ENCODE results near the gene SCRN2. TPM values are rescaled to one million over a fixed set of nuclear protein-coding genes. Genes with fewer than 3 reads are reported as not detected.

SCRN2 gene
- total RNA-seq, 1 experiment from 2014 or later = 50.8 TPM

- no peak for TF ChIP-seq STAT6 (CRISPR knock-in tag; conservative IDR thresholded peaks at IDR 0.05; ENCODE audit: low read depth)
Measured at GRCh38 chr17:47803201-47803600, 37.9 kb downstream of the SCRN2 start (continued).

DNA sequence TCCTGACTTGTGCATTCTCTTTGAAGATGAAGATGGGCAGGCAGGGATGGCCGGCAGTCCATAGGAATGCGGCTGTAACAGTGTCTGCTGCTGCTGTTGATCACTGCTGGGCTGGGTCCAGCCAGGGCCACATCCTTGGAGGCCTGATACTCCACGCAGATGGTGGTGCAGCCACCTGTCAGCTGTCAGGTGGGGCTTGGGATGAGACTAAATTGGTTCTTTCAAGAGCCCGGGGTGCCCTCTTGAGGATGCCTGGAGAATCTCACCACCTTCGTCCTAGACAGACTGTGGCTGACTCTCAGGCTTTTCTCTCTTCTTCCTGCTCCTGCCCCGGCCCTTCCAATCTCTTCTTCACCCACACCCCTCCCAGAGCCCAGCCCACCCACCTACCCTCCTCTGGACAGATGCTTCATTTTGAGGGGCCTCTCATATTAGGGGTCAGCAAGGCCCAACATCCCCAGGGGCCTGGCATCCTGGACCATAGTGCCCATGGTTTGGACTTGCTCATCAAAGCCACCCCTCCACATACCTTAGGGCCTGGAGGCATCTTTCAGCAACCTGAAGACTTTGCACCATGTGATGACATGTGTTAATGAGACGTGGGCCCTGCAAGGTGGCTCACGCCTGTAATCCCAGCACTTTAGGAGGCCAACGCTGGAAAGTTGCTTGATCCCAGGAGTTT, 38.6 kb downstream of the SCRN2 start:
- Mint-ChIP-seq H3K9me3 (no peaks in the 10 kb centered on the region), H3K27ac (no peak overlapping the region), H3K36me3 (no peaks in the 10 kb centered on the region), H3K4me3 (no peak overlapping the region), H3K4me1 (no peaks in the 10 kb centered on the region), H3K27me3 (ENCODE audit: low read depth) (peaks cover 2% of the 10 kb centered on the region; the same call in 1 of the 2 replicates)
- DNase-seq (ENCODE audit: low spot score) (peak; percentile 75), ATAC-seq (peak; percentile 94)
- TF ChIP-seq, protein P1, sequence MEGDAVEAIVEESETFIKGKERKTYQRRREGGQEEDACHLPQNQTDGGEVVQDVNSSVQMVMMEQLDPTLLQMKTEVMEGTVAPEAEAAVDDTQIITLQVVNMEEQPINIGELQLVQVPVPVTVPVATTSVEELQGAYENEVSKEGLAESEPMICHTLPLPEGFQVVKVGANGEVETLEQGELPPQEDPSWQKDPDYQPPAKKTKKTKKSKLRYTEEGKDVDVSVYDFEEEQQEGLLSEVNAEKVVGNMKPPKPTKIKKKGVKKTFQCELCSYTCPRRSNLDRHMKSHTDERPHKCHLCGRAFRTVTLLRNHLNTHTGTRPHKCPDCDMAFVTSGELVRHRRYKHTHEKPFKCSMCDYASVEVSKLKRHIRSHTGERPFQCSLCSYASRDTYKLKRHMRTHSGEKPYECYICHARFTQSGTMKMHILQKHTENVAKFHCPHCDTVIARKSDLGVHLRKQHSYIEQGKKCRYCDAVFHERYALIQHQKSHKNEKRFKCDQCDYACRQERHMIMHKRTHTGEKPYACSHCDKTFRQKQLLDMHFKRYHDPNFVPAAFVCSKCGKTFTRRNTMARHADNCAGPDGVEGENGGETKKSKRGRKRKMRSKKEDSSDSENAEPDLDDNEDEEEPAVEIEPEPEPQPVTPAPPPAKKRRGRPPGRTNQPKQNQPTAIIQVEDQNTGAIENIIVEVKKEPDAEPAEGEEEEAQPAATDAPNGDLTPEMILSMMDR (IDR thresholded peaks at IDR 0.05) = peak; percentile 49; the same call in 1 of the 2 replicates
- TF ChIP-seq ATF3 (CRISPR knock-in tag; conservative IDR thresholded peaks at IDR 0.05) = no peak
- CTCF ChIA-PET = interaction anchor here (0.6 to 1.7 kb wide), 11 partner anchors 13 to 168 kb away, joined by 3 to 6 read pairs (median 4); partner anchors contain the start of genes CDK5RAP3, OSBPL7 and TBX21
- POLR2A ChIA-PET = interaction anchor here (1.3 kb wide), 1 partner anchor 13 kb away, joined by 3 read pairs; no protein-coding TSS in a partner anchor

GRCh38 chr17:47801906-47802305, 39.2 kb downstream of the SCRN2 start:
- no peaks in the 10 kb centered on the region for H3K4me1 Mint-ChIP-seq
- H3K9me3 Mint-ChIP-seq = no peaks in the 10 kb centered on the region
- no peak overlapping the region for H3K27ac Mint-ChIP-seq
- peaks cover 2% of the 10 kb centered on the region; the same call in 1 of the 2 replicates for H3K27me3 Mint-ChIP-seq (ENCODE audit: low read depth)
- no peaks in the 10 kb centered on the region for H3K36me3 Mint-ChIP-seq
- no peak for TF ChIP-seq USF1 (CRISPR knock-in tag; IDR thresholded peaks at IDR 0.05)
- ATAC-seq (no peak), DNase-seq (ENCODE audit: low spot score) (no peak)
- CTCF ChIA-PET = interaction anchor here (0.6 to 1.7 kb wide), 12 partner anchors 12 to 169 kb away, joined by 3 to 6 read pairs (median 4); partner anchors contain the start of genes CDK5RAP3, OSBPL7 and TBX21
- no peak overlapping the region for H3K4me3 Mint-ChIP-seq
- POLR2A ChIA-PET = interaction anchor here (1.3 kb wide), 1 partner anchor 12 kb away, joined by 3 read pairs; no protein-coding TSS in a partner anchor

GRCh38 chr17:47801176-47801765, 39.8 kb downstream of the SCRN2 start:
- no peaks in the 10 kb centered on the region for H3K9me3 Mint-ChIP-seq
- CTCF ChIA-PET = interaction anchor here (0.6 to 1.7 kb wide), 5 partner anchors 20 to 211 kb away, joined by 3 to 6 read pairs (median 3); partner anchors contain the start of gene OSBPL7
- TF ChIP-seq, protein P2, sequence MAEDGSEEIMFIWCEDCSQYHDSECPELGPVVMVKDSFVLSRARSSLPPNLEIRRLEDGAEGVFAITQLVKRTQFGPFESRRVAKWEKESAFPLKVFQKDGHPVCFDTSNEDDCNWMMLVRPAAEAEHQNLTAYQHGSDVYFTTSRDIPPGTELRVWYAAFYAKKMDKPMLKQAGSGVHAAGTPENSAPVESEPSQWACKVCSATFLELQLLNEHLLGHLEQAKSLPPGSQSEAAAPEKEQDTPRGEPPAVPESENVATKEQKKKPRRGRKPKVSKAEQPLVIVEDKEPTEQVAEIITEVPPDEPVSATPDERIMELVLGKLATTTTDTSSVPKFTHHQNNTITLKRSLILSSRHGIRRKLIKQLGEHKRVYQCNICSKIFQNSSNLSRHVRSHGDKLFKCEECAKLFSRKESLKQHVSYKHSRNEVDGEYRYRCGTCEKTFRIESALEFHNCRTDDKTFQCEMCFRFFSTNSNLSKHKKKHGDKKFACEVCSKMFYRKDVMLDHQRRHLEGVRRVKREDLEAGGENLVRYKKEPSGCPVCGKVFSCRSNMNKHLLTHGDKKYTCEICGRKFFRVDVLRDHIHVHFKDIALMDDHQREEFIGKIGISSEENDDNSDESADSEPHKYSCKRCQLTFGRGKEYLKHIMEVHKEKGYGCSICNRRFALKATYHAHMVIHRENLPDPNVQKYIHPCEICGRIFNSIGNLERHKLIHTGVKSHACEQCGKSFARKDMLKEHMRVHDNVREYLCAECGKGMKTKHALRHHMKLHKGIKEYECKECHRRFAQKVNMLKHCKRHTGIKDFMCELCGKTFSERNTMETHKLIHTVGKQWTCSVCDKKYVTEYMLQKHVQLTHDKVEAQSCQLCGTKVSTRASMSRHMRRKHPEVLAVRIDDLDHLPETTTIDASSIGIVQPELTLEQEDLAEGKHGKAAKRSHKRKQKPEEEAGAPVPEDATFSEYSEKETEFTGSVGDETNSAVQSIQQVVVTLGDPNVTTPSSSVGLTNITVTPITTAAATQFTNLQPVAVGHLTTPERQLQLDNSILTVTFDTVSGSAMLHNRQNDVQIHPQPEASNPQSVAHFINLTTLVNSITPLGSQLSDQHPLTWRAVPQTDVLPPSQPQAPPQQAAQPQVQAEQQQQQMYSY (CRISPR knock-in tag; IDR thresholded peaks at IDR 0.05) = no peak
- TF ChIP-seq FOXK1 (CRISPR knock-in tag; IDR thresholded peaks at IDR 0.05) (no peak), NR3C1 (CRISPR knock-in tag; conservative IDR thresholded peaks at IDR 0.05; ENCODE audit: low read depth) (no peak), KAT7 (CRISPR knock-in tag; IDR thresholded peaks at IDR 0.05; ENCODE audit: borderline replicate concordance) (no peak), HMGA2 (CRISPR knock-in tag; IDR thresholded peaks at IDR 0.05) (no peak), USF1 (CRISPR knock-in tag; IDR thresholded peaks at IDR 0.05) (no peak), ZNF512 (CRISPR knock-in tag; IDR thresholded peaks at IDR 0.05; ENCODE audit: borderline replicate concordance) (no peak), NR1H2 (CRISPR knock-in tag; IDR thresholded peaks at IDR 0.05) (no peak), ZNF219 (CRISPR knock-in tag; IDR thresholded peaks at IDR 0.05; ENCODE audit: borderline replicate concordance) (no peak), EMX1 (CRISPR knock-in tag; IDR thresholded peaks at IDR 0.05) (no peak), ZNF671 (CRISPR knock-in tag; IDR thresholded peaks at IDR 0.05) (no peak), JUN (CRISPR knock-in tag; IDR thresholded peaks at IDR 0.05) (no peak)

More at GRCh38 chr17:47801176-47801765, 39.8 kb downstream of the SCRN2 start:
- peaks cover 2% of the 10 kb centered on the region; the same call in 1 of the 2 replicates for H3K27me3 Mint-ChIP-seq (ENCODE audit: low read depth)
- no peak overlapping the region for H3K27ac Mint-ChIP-seq
- DNase-seq (ENCODE audit: low spot score) (no peak), ATAC-seq (no peak)
- H3K36me3 Mint-ChIP-seq = no peaks in the 10 kb centered on the region
- POLR2A ChIA-PET = interaction anchor here (1.3 kb wide), 1 partner anchor 11 kb away, joined by 3 read pairs; no protein-coding TSS in a partner anchor
- H3K4me1 Mint-ChIP-seq = no peaks in the 10 kb centered on the region
- H3K4me3 Mint-ChIP-seq = no peak overlapping the region
